ENCODE measurements around the gene LOXL3.

- TF ChIP-seq POLR2A (IDR thresholded peaks at IDR 0.05) = no peak
- TF ChIP-seq CTCF (IDR thresholded peaks at IDR 0.05) = no peak
Observed at GRCh38 chr2:74564222-74564621, 10.5 kb upstream of the LOXL3 start.
